GM23248 (cell line): ENCODE measurements around the gene EHBP1.

Experiments used
- EZH2 ChIP-seq: fragments of 200-600 bp; sonication (generic); IDR thresholded peaks from 2 replicates; pipeline ENCODE4 v1.6.1; 2018; ENCODE audit warnings: antibody characterized with exemption, mild to moderate bottlenecking; ENCODE audit not compliant: insufficient read depth, poor library complexity, severe bottlenecking
- EZH2phosphoT487 ChIP-seq: fragments of 200-600 bp; sonication (generic); IDR thresholded peaks from 2 replicates; pipeline ENCODE4 v1.6.1; 2018; ENCODE audit warnings: antibody characterized with exemption, moderate library complexity, mild to moderate bottlenecking, low read depth; ENCODE audit not compliant: insufficient read depth

DNA sequence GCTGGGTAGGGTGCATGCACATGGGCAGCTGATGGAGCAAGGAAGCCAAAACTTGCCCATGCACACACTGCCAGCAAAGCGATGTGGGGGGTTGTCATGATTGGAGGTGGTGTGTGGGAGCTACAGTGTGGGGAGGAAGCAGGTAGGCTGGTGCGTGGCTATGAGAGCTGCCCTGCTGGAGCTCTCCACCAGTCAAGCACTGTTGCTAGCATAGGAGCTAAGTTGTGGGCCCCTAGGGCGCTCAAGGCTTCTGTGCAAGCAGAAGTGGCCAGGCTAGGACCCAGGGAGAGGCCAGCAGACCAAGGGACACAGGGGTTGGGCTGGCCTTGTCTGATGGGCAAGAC lies 20.2 kb downstream of the EHBP1 start:
- TF ChIP-seq EZH2phosphoT487 (no peak), EZH2 (no peak)
